ENCODE measurements around the gene VPS35L.
A peak's percentile ranks its signal among the peaks of the same experiment; 100 is the strongest.

The VPS35L gene

GRCh38 chr16:19555186-19555937, at the start of gene VPS35L:
Gene VPS35L (plus strand): TSS chr16:19555703. CDS start chr16:19555730, 27 bp downstream.
- peak; percentile 89 for DNase-seq

GRCh38 chr16:19506965-19507364, 48.5 kb upstream of the VPS35L start:
- no peak for DNase-seq

GRCh38 chr16:19507867-19508266, 47.6 kb upstream of the VPS35L start:
- DNase-seq: no peak

- no peak for DNase-seq
Observed at GRCh38 chr16:19512297-19512696, 43.2 kb upstream of the VPS35L start.

- DNase-seq: no peak
Observed at GRCh38 chr16:19513377-19514053, 42.0 kb upstream of the VPS35L start.

- DNase-seq: no peak
Observed at GRCh38 chr16:19515757-19516156, 39.7 kb upstream of the VPS35L start.

- DNase-seq: no peak
Observed at GRCh38 chr16:19517424-19518089, 37.9 kb upstream of the VPS35L start.

GRCh38 chr16:19518388-19518787, 37.1 kb upstream of the VPS35L start:
- no peak for DNase-seq

GRCh38 chr16:19520861-19521331, 34.6 kb upstream of the VPS35L start:
- DNase-seq: no peak

- no peak for DNase-seq
Observed at GRCh38 chr16:19521471-19522396, 33.8 kb upstream of the VPS35L start, which contains the start of gene GDE1. Gene GDE1 (minus strand): TSS chr16:19522098. CDS start chr16:19521964, 134 bp downstream.

GRCh38 chr16:19522397-19522732, 33.1 kb upstream of the VPS35L start:
- DNase-seq: no peak

GRCh38 chr16:19522760-19523159, 32.7 kb upstream of the VPS35L start:
- DNase-seq: no peak

- DNase-seq: no peak
Observed at GRCh38 chr16:19523184-19523558, 32.3 kb upstream of the VPS35L start.

- peak; percentile 38 for DNase-seq
Observed at GRCh38 chr16:19523559-19524355, 31.7 kb upstream of the VPS35L start, which contains the start of gene CCP110. Gene CCP110 (plus strand): TSS chr16:19523942. CDS start chr16:19527882, 3,940 bp downstream.

- no peak for DNase-seq
Observed at GRCh38 chr16:19524356-19524615, 31.2 kb upstream of the VPS35L start.

- no peak for DNase-seq
Observed at GRCh38 chr16:19524616-19525384, 30.7 kb upstream of the VPS35L start.

GRCh38 chr16:19525385-19525723, 30.1 kb upstream of the VPS35L start:
- no peak for DNase-seq

- no peak for DNase-seq
Observed at GRCh38 chr16:19527161-19527560, 28.3 kb upstream of the VPS35L start.

GRCh38 chr16:19528666-19529065, 26.8 kb upstream of the VPS35L start:
- DNase-seq: no peak

- no peak for DNase-seq
Observed at GRCh38 chr16:19532601-19533000, 22.9 kb upstream of the VPS35L start.

GRCh38 chr16:19540241-19540970, 15.1 kb upstream of the VPS35L start:
- DNase-seq: no peak

Measured in cortex of kidney (tissue), 1 donor.